OCI-LY7 (cell line): ENCODE measurements around the gene DISC1. TPM values are rescaled to one million over a fixed set of nuclear protein-coding genes. Genes with fewer than 3 reads are reported as not detected.

Source experiments
- BruUV-seq: library from RNA; stranded (reverse); fragments of 400-500 nt; replicated peaks from 2 replicates; lab custom pipeline; 2021; lab: Mats Ljungman, UMichigan
- CTCF ChIA-PET: fragments of 300-600 bp; sonication (Branson Sonifier 250); formaldehyde crosslinking; loops from one replicate; lab custom pipeline; 2022; ENCODE audit warnings: antibody characterized with exemption; ENCODE audit not compliant: unreplicated experiment; lab: Charles Lee
- POLR2A ChIA-PET: fragments of 300-600 bp; sonication (Branson Sonifier 250); formaldehyde crosslinking; loops from one replicate; lab custom pipeline; 2022; ENCODE audit warnings: antibody characterized with exemption; lab: Charles Lee
- DNase-seq: peaks from one replicate; pipeline ENCODE4 v3.0.0-alpha.2; 2015; ENCODE audit warnings: low spot score
- H2AFZ ChIP-seq: fragments of 200-600 bp; sonication (generic), shearing (Covaris generic); 2 replicates; pipeline ENCODE4 v1.6.1; 2014; ENCODE audit warnings: mild to moderate bottlenecking, antibody characterized with exemption, low read length, moderate library complexity
- H3K27ac ChIP-seq: fragments of 200-600 bp; sonication (generic); 2 replicates; pipeline ENCODE4 v1.5.1; 2014; ENCODE audit warnings: mixed run types, low read depth, mild to moderate bottlenecking, moderate library complexity, low read length, inconsistent platforms; ENCODE audit not compliant: poor library complexity, severe bottlenecking
- H3K36me3 ChIP-seq: fragments of 200-600 bp; sonication (generic); 2 replicates; pipeline ENCODE4 v1.6.1; 2014; ENCODE audit warnings: mild to moderate bottlenecking, antibody characterized with exemption, low read length, moderate library complexity, mixed read lengths; ENCODE audit not compliant: insufficient read depth
- H3K4me1 ChIP-seq: fragments of 200-600 bp; sonication (generic); 2 replicates; pipeline ENCODE4 v1.5.1; 2014; ENCODE audit warnings: mild to moderate bottlenecking, low read length; ENCODE audit not compliant: insufficient read depth, poor library complexity, severe bottlenecking
- H3K4me2 ChIP-seq: fragments of 200-600 bp; sonication (generic); 2 replicates; pipeline ENCODE4 v1.6.1; 2014; ENCODE audit warnings: mild to moderate bottlenecking, low read length
- H3K4me3 ChIP-seq: fragments of 200-600 bp; sonication (generic); 2 replicates; pipeline ENCODE4 v1.5.1; 2014; ENCODE audit warnings: mild to moderate bottlenecking, low read depth, low read length; ENCODE audit not compliant: poor library complexity, severe bottlenecking
- H3K79me2 ChIP-seq: fragments of 200-600 bp; sonication (generic); 2 replicates; pipeline ENCODE4 v1.6.1; 2016; ENCODE audit warnings: low read depth, mild to moderate bottlenecking, low read length, moderate library complexity, mixed read lengths; ENCODE audit not compliant: insufficient read depth
- H3K9me2 ChIP-seq: fragments of 200-600 bp; sonication (generic); 2 replicates; pipeline ENCODE4 v1.6.1; 2016; ENCODE audit warnings: mild to moderate bottlenecking, low read length, mixed read lengths; ENCODE audit not compliant: insufficient read depth
- H3K9me3 ChIP-seq: fragments of 200-600 bp; sonication (generic); 2 replicates; pipeline ENCODE4 v1.6.1; 2014; ENCODE audit warnings: mild to moderate bottlenecking, mixed run types, low read length, mixed read lengths
- H4K20me1 ChIP-seq: fragments of 200-600 bp; sonication (generic); 2 replicates; pipeline ENCODE4 v1.6.1; 2014; ENCODE audit warnings: mild to moderate bottlenecking, antibody characterized with exemption, low read length, moderate library complexity, mixed read lengths; ENCODE audit not compliant: insufficient read depth
- EZH2phosphoT487 ChIP-seq: fragments of 200-600 bp; sonication (generic); IDR thresholded peaks from 2 replicates; pipeline ENCODE4 v1.6.1; 2018; ENCODE audit warnings: low read depth, borderline replicate concordance, mild to moderate bottlenecking, mixed run types, antibody characterized with exemption, low read length, moderate library complexity, mixed read lengths
- intact Hi-C: fragments of 100-400 bp; cut with micrococcal nuclease; formaldehyde crosslinking; loops from one replicate; pipeline ENCODE4 v1.10.0; 2022; ENCODE audit not compliant: unreplicated experiment
- total RNA-seq, 2 experiments: library from RNA; depleted of rRNA in 1 of 2; stranded (reverse); fragments of >200 nt in 1 of 2; shearing (Covaris generic) in 1 of 2; gene quantifications; 2 replicates each; pipeline ENCODE4 v1.2.3, GENCODE V29; 2014 to 2022
- TF ChIP-seq, protein P1 (sequence below): fragments of 200-600 bp; sonication (generic); conservative IDR thresholded peaks from 2 replicates; pipeline ENCODE4 v1.5.1; 2014; ENCODE audit warnings: mild to moderate bottlenecking, antibody characterized with exemption, low read length, moderate library complexity, mixed read lengths

The DISC1 gene
- total RNA-seq, 2 experiments from 2014 or later: 0.91 TPM; not detected in 1

DNA sequence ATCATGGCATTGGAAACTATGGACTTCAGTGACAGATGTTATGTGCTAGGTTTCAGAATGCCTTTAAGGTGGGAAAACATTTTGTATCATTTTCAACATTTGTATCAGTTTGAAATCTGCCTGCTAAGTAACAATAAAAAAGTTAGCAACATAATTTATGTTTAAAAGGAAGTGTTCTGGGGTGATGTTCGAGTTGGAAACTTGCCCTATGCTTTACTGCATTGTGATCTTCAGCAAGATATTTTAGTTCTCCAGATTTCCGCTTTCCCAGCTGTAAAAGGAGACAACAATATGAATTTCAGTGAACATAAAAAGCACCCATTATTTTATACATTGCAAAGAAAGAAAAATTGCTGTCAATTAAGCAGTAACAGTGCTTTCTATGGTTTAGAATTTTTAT, 187.4 kb downstream of the DISC1 start:
- CTCF ChIA-PET: no interaction called here
- H3K36me3 ChIP-seq: no peaks in the 10 kb centered on the region
- no peak overlapping the region for H2AFZ ChIP-seq
- no TSS peak for BruUV-seq
- no peaks in the 10 kb centered on the region for H3K79me2 ChIP-seq
- TF ChIP-seq EZH2phosphoT487: no peak
- TF ChIP-seq, protein P1, sequence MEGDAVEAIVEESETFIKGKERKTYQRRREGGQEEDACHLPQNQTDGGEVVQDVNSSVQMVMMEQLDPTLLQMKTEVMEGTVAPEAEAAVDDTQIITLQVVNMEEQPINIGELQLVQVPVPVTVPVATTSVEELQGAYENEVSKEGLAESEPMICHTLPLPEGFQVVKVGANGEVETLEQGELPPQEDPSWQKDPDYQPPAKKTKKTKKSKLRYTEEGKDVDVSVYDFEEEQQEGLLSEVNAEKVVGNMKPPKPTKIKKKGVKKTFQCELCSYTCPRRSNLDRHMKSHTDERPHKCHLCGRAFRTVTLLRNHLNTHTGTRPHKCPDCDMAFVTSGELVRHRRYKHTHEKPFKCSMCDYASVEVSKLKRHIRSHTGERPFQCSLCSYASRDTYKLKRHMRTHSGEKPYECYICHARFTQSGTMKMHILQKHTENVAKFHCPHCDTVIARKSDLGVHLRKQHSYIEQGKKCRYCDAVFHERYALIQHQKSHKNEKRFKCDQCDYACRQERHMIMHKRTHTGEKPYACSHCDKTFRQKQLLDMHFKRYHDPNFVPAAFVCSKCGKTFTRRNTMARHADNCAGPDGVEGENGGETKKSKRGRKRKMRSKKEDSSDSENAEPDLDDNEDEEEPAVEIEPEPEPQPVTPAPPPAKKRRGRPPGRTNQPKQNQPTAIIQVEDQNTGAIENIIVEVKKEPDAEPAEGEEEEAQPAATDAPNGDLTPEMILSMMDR: no peak
- DNase-seq: no peak
- H3K4me1 ChIP-seq: no peaks in the 10 kb centered on the region
- intact Hi-C loops: no loop called here
- no peak overlapping the region for H3K4me3 ChIP-seq
- no peak overlapping the region for H3K27ac ChIP-seq
- H3K9me3 ChIP-seq: no peaks in the 10 kb centered on the region
- POLR2A ChIA-PET: no interaction called here
- H4K20me1 ChIP-seq: no peaks in the 10 kb centered on the region
- H3K4me2 ChIP-seq: no peak overlapping the region
- H3K9me2 ChIP-seq: no peaks in the 10 kb centered on the region

DNA sequence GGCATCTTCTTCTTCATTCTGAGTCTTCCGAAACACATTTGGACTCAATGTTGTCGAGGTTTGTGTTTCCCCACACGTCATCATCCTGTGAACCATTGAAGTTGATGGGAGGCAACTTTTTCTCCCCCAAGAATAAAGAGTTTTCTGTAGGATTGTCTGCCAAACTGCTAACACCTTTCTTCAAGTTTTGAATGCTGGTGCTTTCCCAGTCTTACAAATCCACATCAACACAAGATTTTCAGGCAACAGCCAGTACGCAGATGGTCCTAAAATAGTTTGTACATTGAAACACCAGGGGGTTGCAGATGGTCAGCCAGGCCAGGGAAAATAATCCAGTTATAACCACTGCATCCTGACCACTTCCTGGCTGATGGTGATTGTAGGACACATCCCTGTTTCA, 187.9 kb downstream of the DISC1 start:
- Histone ChIP-seq H3K4me2 (no peak overlapping the region), H3K79me2 (no peaks in the 10 kb centered on the region), H3K4me1 (no peaks in the 10 kb centered on the region), H3K36me3 (no peaks in the 10 kb centered on the region), H4K20me1 (no peaks in the 10 kb centered on the region), H3K4me3 (no peak overlapping the region), H3K9me2 (no peaks in the 10 kb centered on the region), H3K27ac (no peak overlapping the region), H3K9me3 (no peaks in the 10 kb centered on the region), H2AFZ (no peak overlapping the region)
- POLR2A ChIA-PET: no interaction called here
- no peak for DNase-seq
- CTCF ChIA-PET: no interaction called here
- no peak for TF ChIP-seq EZH2phosphoT487
- TF ChIP-seq, protein P1: no peak
- intact Hi-C loops: no loop called here
- no TSS peak for BruUV-seq

DNA sequence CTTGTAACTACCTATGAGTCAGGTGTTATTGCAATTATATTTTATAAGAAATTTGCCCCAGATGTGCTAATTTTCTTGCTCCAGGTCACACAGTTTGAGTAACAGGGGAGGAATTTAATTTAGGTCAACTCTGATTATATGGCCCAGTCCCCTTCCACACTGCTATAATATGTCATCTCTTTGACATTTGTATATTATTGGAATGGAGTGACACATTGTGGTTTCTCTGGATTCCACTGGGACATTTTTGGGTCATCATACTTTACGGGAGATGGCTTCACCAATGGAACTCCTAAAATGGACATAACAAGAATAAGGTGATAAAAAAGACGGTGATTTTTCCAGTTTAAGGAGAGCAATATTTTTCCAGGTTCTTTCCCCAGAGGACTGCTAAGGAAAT, 191.2 kb downstream of the DISC1 start:
- DNase-seq: no peak
- POLR2A ChIA-PET: no interaction called here

More for the DNA sequence above, 191.2 kb downstream of the DISC1 start:
- H3K4me1 ChIP-seq: no peaks in the 10 kb centered on the region
- no peaks in the 10 kb centered on the region for H3K79me2 ChIP-seq
- BruUV-seq: no TSS peak
- intact Hi-C loops: no loop called here
- H2AFZ ChIP-seq: no peak overlapping the region
- H4K20me1 ChIP-seq: no peaks in the 10 kb centered on the region
- H3K27ac ChIP-seq: no peak overlapping the region
- no peak overlapping the region for H3K4me2 ChIP-seq
- no peaks in the 10 kb centered on the region for H3K9me3 ChIP-seq
- no peak for TF ChIP-seq EZH2phosphoT487
- TF ChIP-seq, protein P1: no peak
- no peaks in the 10 kb centered on the region for H3K9me2 ChIP-seq
- no peaks in the 10 kb centered on the region for H3K36me3 ChIP-seq
- no peak overlapping the region for H3K4me3 ChIP-seq
- CTCF ChIA-PET: no interaction called here
